GM11168 (cell line): ENCODE results near the gene PPIC.

Experiments
- in situ Hi-C: fragments of 300-500 bp; cut with MboI; formaldehyde crosslinking; loops from one replicate; pipeline ENCODE4 v1.12.0; 2022; ENCODE audit warnings: low sequenced_read_pairs; ENCODE audit not compliant: unreplicated experiment

PPIC gene

DNA sequence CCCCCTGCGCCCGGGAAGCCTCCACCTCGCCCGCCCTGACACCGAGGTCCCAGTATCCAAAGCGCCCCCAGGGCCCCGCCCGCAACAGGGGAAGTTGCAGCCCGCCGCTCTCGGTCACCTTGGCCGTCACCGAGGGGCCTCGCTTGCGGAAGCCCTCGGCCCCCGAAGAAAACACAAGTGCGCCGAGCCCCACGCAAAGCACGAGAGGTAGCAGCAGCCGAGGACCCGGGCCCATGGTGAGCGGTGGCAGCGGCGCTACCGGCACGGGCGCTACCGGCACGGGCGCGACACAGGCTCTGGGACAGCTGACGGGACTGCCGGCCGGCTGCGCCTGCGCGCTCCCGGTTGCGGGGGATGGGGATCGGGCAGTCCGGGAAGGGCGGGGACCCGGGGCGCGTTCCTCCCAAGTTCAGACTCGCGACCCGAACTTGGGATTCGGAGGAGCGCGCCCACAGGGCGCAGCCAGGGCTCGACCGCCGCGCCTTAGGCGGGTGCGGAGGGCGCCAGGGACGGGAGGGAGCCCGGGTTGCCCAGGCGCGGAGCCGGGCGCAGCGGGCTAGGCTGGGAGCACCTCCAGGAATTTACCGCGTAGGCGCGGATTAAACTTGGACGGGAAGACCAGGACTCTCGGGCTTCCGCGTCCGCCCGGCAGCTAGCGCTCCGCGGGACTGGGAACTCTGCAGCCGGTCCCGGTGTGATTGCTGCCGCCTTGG is at the start of gene PPIC:
Gene PPIC, minus strand, starts transcription at position 335 of the 713 bp plus-strand sequence. Its CDS starts 100 bp downstream, at position 235.
- in situ Hi-C loops = no loop called here

DNA sequence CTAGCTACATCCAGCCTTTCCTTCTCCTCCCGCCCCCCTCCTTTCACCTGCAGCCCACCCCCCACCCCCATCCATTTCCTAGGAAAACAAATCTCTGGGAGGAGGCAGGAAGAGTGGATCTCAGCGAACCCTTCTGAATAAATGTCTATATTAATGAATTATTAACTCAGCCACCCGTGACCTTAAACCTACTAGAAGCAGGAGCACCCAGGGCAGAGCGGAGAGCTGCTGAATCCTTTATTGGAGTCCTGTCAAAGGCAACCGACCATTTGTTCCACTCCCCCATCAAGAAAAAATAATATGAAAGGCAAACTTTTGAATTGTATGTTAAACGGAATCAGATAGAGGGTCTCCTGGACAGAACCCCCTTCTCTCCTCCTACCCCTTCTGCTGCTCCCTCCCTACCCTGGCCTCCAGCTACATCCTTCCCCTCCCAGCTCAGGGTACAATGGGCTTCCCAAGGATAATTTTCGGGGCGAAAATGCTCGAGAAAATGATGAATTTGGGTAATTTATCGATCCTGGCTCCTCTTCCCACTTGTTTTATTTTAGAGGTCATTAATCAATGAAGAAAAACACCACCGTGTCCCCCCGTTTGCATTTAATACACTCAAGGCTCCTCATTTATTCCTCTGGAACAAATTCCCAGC is 49.2 kb upstream of the PPIC start:
- in situ Hi-C loops = no loop called here

DNA sequence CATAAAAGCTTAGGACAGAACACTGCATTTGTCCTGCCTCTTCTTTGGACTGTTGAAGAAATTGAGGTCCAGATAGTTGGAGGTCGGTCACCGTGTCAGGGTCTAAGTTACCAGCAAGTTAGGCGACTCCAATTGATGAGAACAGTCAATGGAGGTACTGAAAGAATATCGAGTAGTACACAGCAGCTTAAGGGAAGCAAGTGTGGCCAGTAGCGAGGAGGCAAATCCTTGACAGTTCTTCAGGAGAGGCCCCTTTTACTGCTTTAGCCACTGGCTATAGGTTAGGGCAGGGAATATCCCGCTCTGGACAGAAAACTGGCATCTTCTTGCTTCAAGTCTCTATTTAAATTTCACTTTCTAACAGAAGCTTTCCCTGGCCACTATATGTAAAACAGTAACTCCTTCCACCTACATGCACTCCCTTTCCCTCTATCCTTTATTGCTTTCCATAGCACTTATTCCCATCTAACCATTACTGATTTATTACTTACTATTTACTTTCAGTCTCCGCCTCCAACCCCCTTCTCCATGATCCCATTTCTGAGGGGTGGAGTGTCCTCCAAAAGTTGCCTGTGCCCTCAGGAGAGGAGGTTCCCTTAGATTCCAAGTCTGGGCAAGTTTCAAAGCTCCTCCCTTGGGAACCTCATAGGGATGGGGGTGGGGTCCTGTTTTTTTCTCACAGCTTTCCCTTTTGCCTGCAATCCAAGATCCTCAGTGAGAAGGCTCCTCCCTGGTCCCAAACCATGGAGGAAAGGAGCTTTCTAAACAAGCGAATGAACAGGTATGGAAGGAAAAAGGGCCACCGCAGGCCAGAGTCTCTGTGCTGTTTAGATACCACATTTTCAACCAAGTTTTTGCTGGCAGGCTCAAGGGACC is 48.4 kb upstream of the PPIC start:
- in situ Hi-C loops = no loop called here

DNA sequence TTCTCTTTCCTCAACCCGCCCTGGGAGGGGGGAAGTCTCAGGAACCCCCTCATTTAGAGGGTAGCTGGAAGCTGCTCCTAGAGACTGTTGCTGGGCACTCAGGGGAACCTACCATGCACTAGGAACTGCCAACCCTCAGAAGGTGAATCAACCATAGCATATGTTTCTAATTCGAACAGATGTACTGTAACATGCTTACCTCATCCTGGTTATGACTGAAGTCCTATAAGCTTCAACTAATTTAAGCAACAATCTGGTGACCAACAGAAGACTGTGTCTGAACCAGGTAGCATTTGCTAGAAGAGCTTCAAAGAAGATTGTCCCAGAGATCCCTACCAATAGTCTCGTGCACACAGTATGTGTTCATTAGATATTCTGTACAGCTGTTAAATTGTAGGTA is 46.8 kb upstream of the PPIC start:
- in situ Hi-C loops = no loop called here

DNA sequence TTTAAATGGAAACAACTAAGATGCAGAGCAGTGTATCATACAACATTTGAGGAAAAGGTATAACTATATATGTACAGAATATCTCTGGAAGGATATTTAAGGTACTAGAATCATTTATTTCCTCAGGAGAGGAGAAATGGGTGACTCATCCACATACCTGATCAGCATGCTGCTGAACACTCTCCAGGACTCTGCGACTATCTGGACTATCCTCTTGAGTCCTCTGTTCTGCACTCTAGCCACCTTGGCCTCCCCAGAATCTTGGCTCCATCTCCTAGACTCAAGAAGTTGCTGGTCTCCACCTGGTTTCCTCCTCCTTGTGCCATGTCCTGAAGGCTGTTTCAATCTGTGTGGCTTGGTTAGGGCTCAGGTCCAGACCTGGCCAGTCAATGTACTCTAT is 43.7 kb upstream of the PPIC start:
- in situ Hi-C loops = no loop called here

DNA sequence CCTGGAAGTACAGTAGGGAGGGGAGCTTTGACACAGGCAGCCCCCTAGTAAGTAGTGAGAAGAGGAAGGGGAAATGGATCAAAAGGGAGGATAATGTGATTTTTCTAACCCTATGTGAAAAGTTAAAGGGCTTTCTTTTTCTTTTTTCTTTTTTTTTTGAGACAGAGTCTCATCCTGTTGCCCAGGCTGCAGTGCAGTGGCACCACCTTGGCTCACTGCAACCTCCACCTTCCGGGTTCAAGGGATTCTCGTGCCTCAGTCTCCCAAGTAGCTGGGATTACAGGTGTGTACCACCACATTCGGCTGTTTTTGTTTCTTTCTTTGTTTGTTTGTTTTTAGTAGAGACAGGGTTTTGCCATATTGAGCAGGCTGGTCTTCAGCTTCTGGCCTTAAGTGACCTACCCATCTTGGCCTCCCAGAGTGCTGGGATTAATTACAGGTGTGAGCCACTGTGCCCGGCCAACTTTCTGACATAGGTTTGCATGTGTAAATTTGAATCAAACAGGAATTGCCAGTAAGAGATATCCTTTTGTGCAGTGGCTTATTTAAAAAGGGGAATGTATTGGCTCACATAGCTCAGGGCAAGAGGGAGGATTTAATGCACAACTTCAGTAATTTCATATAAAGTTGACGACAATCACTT is 39.1 kb upstream of the PPIC start:
- in situ Hi-C loops = no loop called here

DNA sequence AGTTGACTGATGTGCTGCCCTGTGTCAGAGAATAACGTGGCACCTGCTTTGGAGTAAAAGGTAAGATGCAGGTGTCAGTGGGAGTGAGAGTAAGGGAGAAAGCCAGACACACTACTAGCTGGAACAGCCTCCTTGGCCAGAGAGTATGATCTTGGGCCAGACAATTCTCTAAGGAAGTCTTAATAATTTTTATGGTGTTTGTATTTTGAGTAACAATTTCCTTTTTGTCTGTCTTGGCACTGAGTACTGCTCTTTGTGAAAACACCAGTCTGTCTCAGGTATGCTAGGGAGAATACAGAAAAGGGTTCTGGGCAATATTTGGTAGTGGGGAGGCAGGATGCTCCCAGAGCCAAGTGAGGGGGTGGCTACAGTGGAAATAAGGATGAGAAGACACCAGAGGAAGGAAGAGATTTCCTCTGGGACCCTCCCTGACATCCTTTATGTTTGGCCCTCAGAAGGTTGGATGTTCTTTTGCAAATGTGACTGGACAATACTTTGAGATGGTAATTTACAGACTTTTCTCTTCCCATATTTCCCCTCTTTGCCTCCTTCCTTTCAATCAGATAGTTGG is 31.9 kb upstream of the PPIC start:
- in situ Hi-C loops = no loop called here

DNA sequence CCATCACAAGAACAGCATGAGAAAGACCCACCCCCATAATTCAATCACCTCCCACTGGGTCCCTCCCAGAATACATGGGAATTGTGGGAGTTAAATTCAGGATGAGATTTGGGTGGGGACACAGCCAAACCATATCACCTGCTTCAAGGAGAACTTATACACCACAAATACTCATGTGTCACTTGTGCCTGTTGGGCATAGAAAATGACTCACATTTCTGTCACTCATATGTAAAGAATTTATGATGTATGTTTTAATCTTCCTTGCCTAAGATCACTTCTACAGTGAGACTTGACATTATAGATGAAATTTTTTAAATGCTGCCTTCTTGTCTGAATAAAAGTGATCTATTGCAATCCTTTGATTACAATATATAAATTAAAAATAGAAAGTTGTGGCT is 29.5 kb upstream of the PPIC start:
- in situ Hi-C loops = no loop called here

DNA sequence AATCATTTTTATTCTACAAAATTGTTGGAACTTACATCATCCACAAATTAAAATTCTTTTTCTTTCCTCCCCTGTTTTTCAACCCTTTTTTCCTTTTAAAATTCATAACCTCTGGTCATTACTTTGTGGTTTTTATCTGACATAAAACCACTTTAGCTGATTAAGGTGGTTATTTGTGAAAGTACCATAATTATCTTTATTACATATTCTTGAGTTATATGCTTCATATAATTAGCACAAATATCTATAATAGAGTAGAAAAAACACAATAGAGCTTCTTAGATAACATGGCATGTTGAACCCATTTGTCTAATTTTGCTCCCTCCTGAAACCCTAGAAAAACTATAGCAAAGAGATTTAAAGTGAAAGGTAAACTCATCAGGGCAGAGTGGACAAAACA is 22.9 kb upstream of the PPIC start:
- in situ Hi-C loops = no loop called here

DNA sequence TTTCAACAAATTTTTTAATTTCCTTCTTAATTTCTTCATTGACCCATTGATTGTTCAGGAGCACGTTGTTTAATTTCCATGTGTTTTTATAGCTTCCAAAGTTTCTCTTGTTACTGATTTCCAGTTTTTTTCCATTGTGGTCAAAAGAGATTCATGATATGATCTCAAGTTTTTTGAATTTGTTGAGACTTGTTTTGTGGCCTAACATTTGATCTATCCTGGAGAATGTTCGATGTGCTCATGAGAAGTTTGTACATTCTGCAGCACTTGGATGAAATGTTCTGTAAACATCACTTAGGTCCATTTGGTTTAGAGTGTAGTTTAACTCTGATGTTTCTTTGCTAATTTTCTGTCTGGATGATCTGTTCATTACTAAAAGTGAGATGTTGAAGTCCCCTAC is 14.7 kb upstream of the PPIC start:
- in situ Hi-C loops = no loop called here

DNA sequence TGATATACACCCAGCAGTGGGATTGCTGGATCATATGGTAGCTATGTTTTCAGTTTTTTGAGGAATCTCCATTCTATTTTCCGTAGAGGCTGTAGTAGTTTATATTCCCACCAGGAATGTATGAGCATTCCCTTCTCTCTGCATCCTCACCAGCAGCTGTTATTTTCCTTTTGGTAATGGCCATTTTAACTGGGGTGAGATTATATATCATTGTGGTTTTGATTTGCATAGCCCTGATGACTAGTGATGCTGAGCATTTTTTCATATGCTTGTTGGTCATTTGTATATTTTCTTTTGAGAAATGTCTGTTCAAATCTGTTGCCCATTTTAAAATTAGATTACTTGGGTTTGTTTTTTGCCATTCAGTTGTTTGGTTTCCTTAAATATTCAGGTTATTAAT is 11.2 kb upstream of the PPIC start:
- in situ Hi-C loops = no loop called here

DNA sequence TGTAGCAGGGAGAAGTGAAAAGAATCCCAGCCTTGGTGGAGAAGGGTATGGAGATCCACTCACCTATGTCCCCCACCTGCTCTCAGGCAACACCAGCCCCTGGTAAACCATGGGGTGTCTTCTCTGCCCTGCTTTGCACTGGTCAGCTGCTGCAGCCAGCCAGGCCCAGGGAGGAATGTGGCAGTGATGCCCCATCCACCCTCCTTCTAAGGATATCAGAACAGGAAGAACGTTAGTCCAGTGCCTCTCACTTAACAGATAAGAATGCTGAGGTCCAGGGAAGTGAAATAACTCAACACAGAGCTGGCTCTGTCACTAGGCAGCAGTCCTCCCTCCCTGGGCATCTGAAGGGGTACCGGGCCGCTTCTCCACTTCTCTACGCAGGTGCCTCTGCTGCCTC is 9.7 kb upstream of the PPIC start:
- in situ Hi-C loops = no loop called here

DNA sequence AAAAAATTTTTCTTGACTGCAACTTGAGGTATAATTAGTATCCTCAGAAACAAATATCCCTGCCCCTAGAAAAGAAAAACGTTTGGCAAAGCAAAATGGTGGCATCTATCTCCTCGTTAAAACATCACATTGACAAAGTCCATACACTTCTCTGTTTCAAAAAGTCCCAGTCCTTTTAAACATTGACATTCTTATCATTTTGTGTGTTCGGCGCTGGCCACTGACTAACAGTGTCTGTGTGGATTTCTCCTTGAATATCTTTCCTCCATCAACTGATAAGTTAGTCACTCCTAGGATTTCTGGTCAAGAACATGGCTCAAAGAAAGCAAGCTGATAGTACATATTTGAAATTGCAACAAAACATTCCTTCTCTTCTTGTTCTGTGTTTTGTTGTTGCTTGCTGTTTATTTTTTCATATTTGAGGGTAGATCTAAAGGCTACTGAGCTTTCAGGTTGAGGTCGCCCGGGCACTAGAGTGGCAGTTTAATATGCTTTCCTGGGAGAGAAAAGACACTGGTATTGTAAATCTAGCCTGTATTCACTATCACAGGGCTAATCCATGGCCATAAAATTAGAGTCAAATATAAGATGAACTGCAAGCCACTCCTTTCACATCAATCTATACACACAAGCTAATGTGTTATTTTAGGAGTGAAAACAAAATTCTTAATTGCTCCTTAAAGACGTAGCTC is 8.5 kb upstream of the PPIC start:
- in situ Hi-C loops = no loop called here

DNA sequence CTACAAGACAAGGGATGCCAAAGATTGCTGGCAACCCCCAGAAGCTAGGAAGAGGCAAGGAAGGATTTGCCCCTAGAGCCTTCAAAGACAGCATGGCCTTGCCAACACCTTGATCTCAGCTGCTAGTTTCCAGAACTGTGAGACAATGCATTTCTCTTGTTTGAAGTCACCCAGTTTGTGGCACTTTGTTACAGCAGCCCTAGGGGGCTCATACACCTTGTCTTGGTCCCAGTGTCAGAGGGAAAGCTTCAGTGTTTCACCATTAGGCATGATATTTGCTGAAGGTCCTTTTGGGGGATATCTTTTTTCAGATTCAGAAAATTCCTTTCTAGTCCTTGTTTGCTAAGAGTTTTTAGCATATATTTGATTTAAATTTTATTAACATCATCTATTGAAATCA is 3.1 kb upstream of the PPIC start:
- in situ Hi-C loops = no loop called here

DNA sequence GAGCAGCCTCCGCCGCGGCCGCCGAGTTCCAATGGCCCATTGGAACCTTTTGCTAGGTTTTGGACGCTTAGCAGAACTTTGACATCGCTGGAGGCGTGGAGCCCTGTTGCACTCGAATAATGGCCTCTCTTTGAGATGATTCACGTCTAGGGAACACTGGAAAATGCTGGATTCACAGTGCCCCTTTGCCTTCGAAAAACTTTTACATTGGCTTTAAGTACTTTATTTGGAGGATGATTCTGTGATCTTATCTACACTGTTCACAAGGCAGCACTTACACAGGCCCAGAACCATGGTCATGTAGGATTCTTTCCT is 536 bp upstream of the PPIC start:
- in situ Hi-C loops = no loop called here

DNA sequence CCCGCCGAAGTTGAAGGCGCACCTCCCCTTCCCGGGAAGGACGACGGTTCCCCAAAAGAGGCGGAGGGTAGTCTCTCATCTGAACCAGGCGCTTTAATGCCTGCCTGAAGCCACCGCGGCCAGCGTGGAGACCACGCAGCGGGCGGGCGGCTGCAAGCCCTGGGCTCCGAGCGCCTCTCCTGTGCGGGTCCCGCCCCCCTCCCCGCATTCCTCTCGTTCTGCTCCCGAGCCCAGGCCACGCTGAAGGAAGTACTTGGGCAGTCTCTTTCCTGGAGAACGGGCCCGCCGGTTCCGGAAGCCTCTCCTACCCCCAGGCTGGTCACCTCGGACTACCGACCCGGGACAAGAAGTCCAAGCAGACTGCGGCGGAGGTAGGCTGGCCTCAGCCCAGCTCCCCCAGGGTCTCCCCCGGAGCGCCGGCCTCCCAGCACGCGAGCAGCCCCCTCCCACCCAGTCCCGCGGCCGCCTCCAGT is 571 bp downstream of the PPIC start:
- in situ Hi-C loops = no loop called here

DNA sequence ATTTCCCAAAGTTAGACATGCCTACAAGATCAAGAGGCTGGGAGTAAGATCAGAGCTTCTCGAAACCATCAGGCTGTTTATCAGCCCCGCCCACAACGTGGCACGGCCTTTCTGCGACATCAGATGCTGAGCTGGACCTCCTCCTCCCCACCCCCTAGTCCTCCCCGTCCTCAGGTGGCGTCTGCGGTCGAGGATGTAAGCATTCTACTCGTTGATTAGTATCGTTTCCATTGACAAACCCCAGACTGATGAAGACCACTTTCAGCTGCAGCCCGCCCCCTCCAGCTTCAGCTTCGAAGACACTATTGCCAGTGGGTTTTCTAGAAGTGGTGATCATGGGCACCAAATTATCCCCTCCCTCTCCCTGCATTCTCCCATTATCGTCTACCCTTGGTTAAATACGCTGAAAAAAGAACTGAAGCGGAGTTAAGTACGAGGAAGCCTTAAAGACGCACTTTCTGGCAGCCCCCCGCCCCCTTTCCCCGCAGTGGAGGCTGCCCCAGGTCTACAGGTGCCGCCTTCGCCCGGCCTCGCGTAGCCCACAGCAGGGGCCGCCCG is 1.1 kb downstream of the PPIC start:
- in situ Hi-C loops = no loop called here

DNA sequence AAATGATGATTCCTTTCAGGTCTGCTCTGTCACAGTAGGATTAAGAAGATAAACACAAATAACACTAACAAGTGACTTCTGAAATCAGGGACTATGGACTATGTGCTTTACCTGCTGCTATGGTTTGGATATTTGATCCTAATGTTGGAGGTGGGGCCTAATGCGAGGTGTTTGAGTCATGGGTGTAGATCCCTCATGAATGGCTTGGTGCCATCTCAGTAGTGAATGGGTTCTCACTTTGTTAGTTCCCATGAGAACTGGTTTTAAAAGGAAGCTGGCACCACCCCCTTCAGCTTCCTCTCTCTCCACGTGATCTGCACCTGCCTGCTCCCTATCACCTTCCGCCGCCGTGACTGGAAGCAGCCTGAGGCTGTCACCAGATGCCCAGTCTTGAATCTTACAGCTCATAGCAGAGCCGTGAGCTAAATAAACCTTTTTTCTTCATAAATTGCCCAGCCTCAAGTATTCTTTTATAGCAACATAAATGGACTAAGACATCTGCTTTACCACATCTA is 3.3 kb downstream of the PPIC start:
- in situ Hi-C loops = no loop called here

DNA sequence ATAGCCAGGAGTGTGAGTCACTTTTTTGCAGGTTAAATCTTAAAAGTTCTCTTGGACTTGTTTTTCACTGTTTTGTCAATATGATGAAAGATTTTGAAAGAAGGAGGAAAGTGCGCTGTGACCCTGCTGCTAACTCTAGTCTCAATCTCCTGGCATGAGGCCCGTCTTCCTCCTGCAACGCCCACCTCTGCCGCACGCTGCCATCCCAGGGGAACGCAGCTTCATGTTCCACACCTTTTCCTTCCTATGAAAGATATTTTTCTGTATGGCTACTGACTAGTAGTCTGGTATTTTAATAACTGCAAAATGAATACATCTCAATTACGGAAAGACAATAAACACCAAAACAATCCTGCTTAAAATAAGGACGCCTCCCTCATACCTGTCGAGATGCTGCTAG is 8.3 kb downstream of the PPIC start:
- in situ Hi-C loops = no loop called here
